HepG2 (cell line): ENCODE results near the gene YPEL3. TPM values are rescaled to one million over a fixed set of nuclear protein-coding genes. Genes with fewer than 3 reads are reported as not detected.

ENCODE experiments used
- CEBPG ChIP-seq: IDR thresholded peaks from 2 replicates; pipeline ENCODE4 v1.6.1; 2016
- CHD2 ChIP-seq: IDR thresholded peaks from 2 replicates; pipeline ENCODE4 v1.6.1; 2011; ENCODE audit warnings: low read depth, low read length, improper control_type of control experiment
- ELF3 ChIP-seq: IDR thresholded peaks from 2 replicates; pipeline ENCODE4 v1.6.1; 2016; ENCODE audit warnings: missing genetic modification reagents, missing compliant biosample characterization
- FOSL1 ChIP-seq: sonication (generic); formaldehyde crosslinking; IDR thresholded peaks from 2 replicates; pipeline ENCODE4 v1.9.0; 2021; ENCODE audit warnings: missing genetic modification reagents, borderline replicate concordance
- FOXP4 ChIP-seq: sonication (generic); formaldehyde crosslinking; IDR thresholded peaks from 2 replicates; pipeline ENCODE4 v1.4.0; 2020; ENCODE audit warnings: missing genetic modification reagents
- GRHL1 ChIP-seq: sonication (generic); formaldehyde crosslinking; conservative IDR thresholded peaks from 2 replicates; pipeline ENCODE4 v1.8.0; 2022; ENCODE audit warnings: missing genetic modification reagents
- HOXA7 ChIP-seq: sonication (generic); formaldehyde crosslinking; IDR thresholded peaks from 2 replicates; pipeline ENCODE4 v1.8.1; 2022; ENCODE audit warnings: mild to moderate bottlenecking, missing genetic modification reagents, moderate library complexity
- MLX ChIP-seq: IDR thresholded peaks from 2 replicates; pipeline ENCODE4 v1.6.1; 2016
- MXI1 ChIP-seq: IDR thresholded peaks from 3 replicates; pipeline ENCODE4 v1.6.1; 2012; ENCODE audit warnings: low read depth, low read length, inconsistent platforms, borderline replicate concordance
- NCOR1 ChIP-seq: fragments of 200-600 bp; sonication (generic); IDR thresholded peaks from 2 replicates; pipeline ENCODE4 v1.7.0; 2017; ENCODE audit warnings: antibody characterized with exemption, low read length, borderline replicate concordance
- POLR2AphosphoS2 ChIP-seq: IDR thresholded peaks from 2 replicates; pipeline ENCODE4 v1.6.1; 2011; ENCODE audit warnings: low read depth, low read length, improper control_type of control experiment
- RARG ChIP-seq: sonication (generic); formaldehyde crosslinking; IDR thresholded peaks from 2 replicates; pipeline ENCODE4 v1.4.0; 2020; ENCODE audit warnings: low read depth, mild to moderate bottlenecking, missing genetic modification reagents
- SMC3 ChIP-seq: IDR thresholded peaks from 2 replicates; pipeline ENCODE4 v1.6.1; 2011; ENCODE audit warnings: low read length, improper control_type of control experiment
- SNAI1 ChIP-seq: sonication (generic); formaldehyde crosslinking; IDR thresholded peaks from 2 replicates; pipeline ENCODE4 v1.5.0; 2020; ENCODE audit warnings: mild to moderate bottlenecking, missing genetic modification reagents, borderline replicate concordance
- SRSF4 ChIP-seq: fragments of 200-400 bp; formaldehyde crosslinking; IDR thresholded peaks from one replicate; pipeline ENCODE4 v1.6.1; 2018; ENCODE audit warnings: mild to moderate bottlenecking, low read depth, low read length, moderate library complexity; ENCODE audit not compliant: poor library complexity, severe bottlenecking
- THAP11 ChIP-seq: IDR thresholded peaks from 2 replicates; pipeline ENCODE4 v1.6.1; 2016; ENCODE audit warnings: missing biosample characterization, missing genetic modification reagents
- THAP8 ChIP-seq: sonication (generic); formaldehyde crosslinking; IDR thresholded peaks from 2 replicates; pipeline ENCODE4 v1.5.1; 2020; ENCODE audit warnings: missing genetic modification reagents, mild to moderate bottlenecking, borderline replicate concordance
- ZC3H13 ChIP-seq: sonication (generic); formaldehyde crosslinking; IDR thresholded peaks from 2 replicates; pipeline ENCODE4 v1.8.1; 2023; ENCODE audit warnings: mild to moderate bottlenecking, missing genetic modification reagents, moderate library complexity
- ZNF260 ChIP-seq: sonication (generic); formaldehyde crosslinking; IDR thresholded peaks from 2 replicates; pipeline ENCODE4 v1.4.0; 2020; ENCODE audit warnings: missing genetic modification reagents, low read depth, mild to moderate bottlenecking, borderline replicate concordance
- ZNF317 ChIP-seq: sonication (generic); formaldehyde crosslinking; IDR thresholded peaks from 2 replicates; pipeline ENCODE4 v1.5.0; 2020; ENCODE audit warnings: mild to moderate bottlenecking, missing genetic modification reagents
- ZNF329 ChIP-seq: sonication (generic); formaldehyde crosslinking; IDR thresholded peaks from 2 replicates; pipeline ENCODE4 v1.9.0; 2021; ENCODE audit warnings: low read depth, mild to moderate bottlenecking, missing genetic modification reagents
- ZNF335 ChIP-seq: sonication (generic); formaldehyde crosslinking; IDR thresholded peaks from 2 replicates; pipeline ENCODE4 v1.4.0; 2020; ENCODE audit warnings: missing genetic modification reagents
- ZNF574 ChIP-seq: sonication (generic); formaldehyde crosslinking; IDR thresholded peaks from 2 replicates; pipeline ENCODE4 v1.4.0; 2020; ENCODE audit warnings: missing genetic modification reagents
- ZNF768 ChIP-seq: sonication (generic); formaldehyde crosslinking; IDR thresholded peaks from 2 replicates; pipeline ENCODE4 v1.4.0; 2020; ENCODE audit warnings: missing genetic modification reagents
- polyA plus RNA-seq, 8 experiments: library from polyadenylated mRNA; depleted of rRNA in 3 of 8; stranded (reverse) in 7 of 8; unstranded in 1 of 8; fragments of >200 nt; fragmentation: Illumina TruSeq in 4 of 8; extraction: Trizol in 4 of 8; gene quantifications; 2 replicates each; pipeline versions ENCODE4 v1.2.1 to v1.2.3, GENCODE V29; 2011 to 2016; ENCODE audit warnings: low read depth in 4 of 8, missing spikeins in 1 of 8, mixed read lengths in 1 of 8; ENCODE audit not compliant: insufficient read depth in 1 of 8
- total RNA-seq, 5 experiments: library from RNA; depleted of rRNA; stranded (reverse); fragments of >200 nt; fragmentation: Illumina TruSeq; extraction: Trizol; gene quantifications; 2 replicates each; pipeline ENCODE4 v1.2.3, GENCODE V29; 2016; ENCODE audit warnings: low read depth in 1 of 5

The YPEL3 gene
- total and polyA plus RNA-seq, 2 of the 13 experiments (the other 11 are each of a cell fraction or from before 2014, with no cell fraction given) = 5.4 to 47.0 TPM

- TF ChIP-seq THAP8 (CRISPR knock-in tag) (no peak), ZNF574 (CRISPR knock-in tag) (no peak), POLR2AphosphoS2 (no peak), ZNF317 (CRISPR knock-in tag) (no peak), SRSF4 (no peak), ZNF260 (CRISPR knock-in tag) (no peak), FOSL1 (CRISPR knock-in tag) (no peak), SMC3 (no peak), CHD2 (no peak), MXI1 (no peak), ZC3H13 (no peak), GRHL1 (CRISPR knock-in tag) (no peak), NCOR1 (no peak), SNAI1 (CRISPR knock-in tag) (no peak), ZNF329 (no peak), ZNF768 (CRISPR knock-in tag) (peak; percentile 73; the same call in 1 of the 2 replicates), FOXP4 (CRISPR knock-in tag) (0 out of 2 replicates have a peak, but pooled peaks have one; percentile 23), ELF3 (no peak), MLX (CRISPR knock-in tag) (0 out of 2 replicates have a peak, but pooled peaks have one; percentile 13), CEBPG (no peak), ZNF335 (CRISPR knock-in tag) (no peak), THAP11 (no peak), RARG (CRISPR knock-in tag) (no peak), HOXA7 (CRISPR knock-in tag) (no peak)
These were observed 32.6 kb downstream of the YPEL3 start (continued) for GRCh38 chr16:30063278-30063892.
